Adipocyte (in vitro differentiated cells): ENCODE measurements around the gene GTF2I.
"Not testable (repeated sequence)": the region's sequence is repeated elsewhere in the genome, so short reads cannot be mapped to it uniquely, and the experiment has no call there.

ENCODE experiments used
- DNase-seq: peaks from one replicate; pipeline ENCODE4 v3.0.0-alpha.2; 2015; ENCODE audit warnings: low read depth
- H3K27me3 ChIP-seq: replicated peaks from 2 replicates; pipeline ENCODE4 v1.7.0; 2013; ENCODE audit warnings: mild to moderate bottlenecking, low read length, moderate library complexity; ENCODE audit not compliant: control insufficient read depth, insufficient read depth
- H3K36me3 ChIP-seq: 2 replicates; pipeline ENCODE4 v1.7.0; 2013; ENCODE audit warnings: low read length, mild to moderate bottlenecking, moderate library complexity; ENCODE audit not compliant: control insufficient read depth, insufficient read depth, severe bottlenecking
- H3K4me1 ChIP-seq: 2 replicates; pipeline ENCODE4 v1.7.0; 2013; ENCODE audit warnings: mild to moderate bottlenecking, low read length, moderate library complexity; ENCODE audit not compliant: control insufficient read depth, insufficient read depth
- H3K4me3 ChIP-seq: 2 replicates; pipeline ENCODE4 v1.7.0; 2013; ENCODE audit warnings: mild to moderate bottlenecking, low read length, moderate library complexity
- H3K9ac ChIP-seq: 2 replicates; pipeline ENCODE4 v1.7.0; 2013; ENCODE audit warnings: mild to moderate bottlenecking, low read length, moderate library complexity
- H3K9me3 ChIP-seq: 2 replicates; pipeline ENCODE4 v1.7.0; 2013; ENCODE audit warnings: mild to moderate bottlenecking, low read length, moderate library complexity; ENCODE audit not compliant: control insufficient read depth

Gene GTF2I

GRCh38 chr7:74725840-74726239 lies 68.3 kb downstream of the GTF2I start:
- DNase-seq, result no peak
- Histone ChIP-seq H3K4me3 (no peak overlapping the region), H3K36me3 (peaks cover 60% of the 10 kb centered on the region), H3K4me1 (no peaks in the 10 kb centered on the region), H3K27me3 (no peaks in the 10 kb centered on the region), H3K9me3 (no peaks in the 10 kb centered on the region), H3K9ac (no peak overlapping the region)

DNA sequence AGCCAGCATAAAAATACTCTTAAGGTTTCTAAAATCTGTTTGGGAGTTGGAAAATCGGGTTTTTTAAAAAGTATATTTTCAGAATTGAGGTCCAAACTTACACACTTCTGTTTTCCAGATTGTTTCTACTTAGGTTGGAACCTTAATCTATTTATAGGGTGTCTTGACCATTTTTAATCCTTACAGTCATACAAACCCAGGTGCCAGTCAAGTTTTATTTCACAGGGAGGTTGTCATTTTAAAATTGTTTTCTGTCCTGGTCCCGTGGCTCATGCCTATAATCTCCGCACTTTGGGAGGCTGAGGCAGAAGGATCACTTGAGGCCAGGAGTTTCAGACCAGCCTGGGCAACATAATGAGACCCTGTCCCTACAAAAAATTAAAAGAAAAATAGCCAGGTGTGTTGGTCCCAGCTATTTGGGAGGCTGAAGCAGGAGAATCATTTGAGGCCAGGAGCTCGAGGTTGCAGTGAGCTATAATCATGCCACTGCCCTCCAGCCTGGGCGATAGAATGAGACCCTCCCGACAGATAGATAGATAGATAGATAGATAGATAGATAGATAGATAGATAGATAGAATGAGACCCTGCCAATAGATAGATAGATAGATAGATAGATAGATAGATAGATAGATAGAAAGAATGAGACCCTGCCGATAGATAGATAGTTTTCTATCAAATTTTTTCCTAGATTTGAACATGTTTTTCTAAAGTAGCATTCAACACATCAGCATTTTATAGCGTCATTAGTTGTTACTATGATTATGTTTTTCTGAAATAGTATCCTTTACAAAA lies 69.0 kb downstream of the GTF2I start:
- no peak overlapping the region for H3K4me3 ChIP-seq
- DNase-seq, result no peak
- H3K9me3 ChIP-seq, result no peaks in the 10 kb centered on the region
- no peaks in the 10 kb centered on the region for H3K4me1 ChIP-seq
- no peaks in the 10 kb centered on the region for H3K27me3 ChIP-seq
- no peak overlapping the region for H3K9ac ChIP-seq
- H3K36me3 ChIP-seq, result peaks cover 53% of the 10 kb centered on the region

DNA sequence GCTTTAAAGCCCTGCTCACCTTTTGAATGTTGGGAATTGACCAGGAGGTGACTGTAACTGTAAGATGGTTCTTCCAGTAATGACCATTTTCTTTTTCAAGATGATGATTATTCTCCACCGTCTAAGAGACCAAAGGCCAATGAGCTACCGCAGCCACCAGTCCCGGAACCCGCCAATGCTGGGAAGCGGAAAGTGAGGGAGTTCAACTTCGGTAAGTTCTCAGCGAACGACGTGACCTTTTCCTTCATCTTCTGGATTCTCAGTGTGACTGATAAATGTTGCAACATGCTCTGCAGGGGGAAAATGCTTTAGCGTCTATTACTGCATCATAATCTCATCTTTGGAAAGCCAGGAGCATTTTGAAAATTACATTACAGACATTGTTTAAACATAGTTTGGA lies 71.2 kb downstream of the GTF2I start:
- H3K4me1 ChIP-seq, DNase-seq, H3K9ac ChIP-seq, H3K9me3 ChIP-seq, H3K27me3 ChIP-seq, H3K4me3 ChIP-seq: not testable (repeated sequence)
- H3K36me3 ChIP-seq, result peaks cover 35% of the 10 kb centered on the region

- not testable (repeated sequence) for DNase-seq, H3K9ac ChIP-seq, H3K4me1 ChIP-seq, H3K27me3 ChIP-seq, H3K9me3 ChIP-seq, H3K4me3 ChIP-seq
- H3K36me3 ChIP-seq, result peaks cover 24% of the 10 kb centered on the region
These were observed 72.7 kb downstream of the GTF2I start for GRCh38 chr7:74730186-74730585.

DNA sequence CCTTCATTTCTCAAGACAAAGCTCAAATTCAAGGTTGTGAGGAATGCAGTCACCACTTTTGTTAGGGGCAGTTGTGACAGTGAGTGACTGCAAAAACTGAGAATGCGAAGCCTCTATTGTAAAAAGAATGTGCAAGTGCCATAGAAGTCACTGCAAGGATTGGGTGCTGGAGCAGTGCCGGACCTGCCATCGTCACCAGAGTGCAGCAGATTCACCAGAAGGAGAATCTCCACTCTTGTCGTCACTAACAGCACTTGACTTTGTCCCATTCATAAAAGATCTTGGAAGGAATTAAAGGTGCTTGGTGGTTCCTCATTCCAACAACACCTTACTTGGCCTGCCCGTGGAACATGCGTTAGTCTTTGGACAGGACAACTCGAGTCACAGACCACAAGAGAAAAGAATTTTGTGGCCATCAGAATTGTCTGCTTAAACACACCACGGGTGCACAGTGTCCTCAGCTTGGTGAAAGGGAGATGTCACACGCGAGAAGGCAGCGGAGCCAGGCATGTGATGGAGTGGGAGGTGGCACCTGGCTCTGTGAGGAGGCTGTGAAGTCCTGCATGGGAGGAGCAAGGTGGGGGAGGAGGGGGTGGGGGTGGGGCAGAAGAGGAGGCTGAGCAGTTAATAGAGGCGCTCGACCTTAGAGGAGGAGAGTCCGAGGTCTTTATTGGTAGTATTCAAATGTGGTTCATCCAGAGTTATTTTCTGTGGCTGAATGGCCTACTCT lies 82.6 kb downstream of the GTF2I start:
- H3K4me1 ChIP-seq, H3K36me3 ChIP-seq, DNase-seq, H3K9ac ChIP-seq, H3K4me3 ChIP-seq, H3K9me3 ChIP-seq, H3K27me3 ChIP-seq: not testable (repeated sequence)

- not testable (repeated sequence) for H3K4me3 ChIP-seq, H3K4me1 ChIP-seq, H3K27me3 ChIP-seq, DNase-seq, H3K36me3 ChIP-seq, H3K9ac ChIP-seq, H3K9me3 ChIP-seq
These were observed 86.5 kb downstream of the GTF2I start for GRCh38 chr7:74743936-74744557.

DNA sequence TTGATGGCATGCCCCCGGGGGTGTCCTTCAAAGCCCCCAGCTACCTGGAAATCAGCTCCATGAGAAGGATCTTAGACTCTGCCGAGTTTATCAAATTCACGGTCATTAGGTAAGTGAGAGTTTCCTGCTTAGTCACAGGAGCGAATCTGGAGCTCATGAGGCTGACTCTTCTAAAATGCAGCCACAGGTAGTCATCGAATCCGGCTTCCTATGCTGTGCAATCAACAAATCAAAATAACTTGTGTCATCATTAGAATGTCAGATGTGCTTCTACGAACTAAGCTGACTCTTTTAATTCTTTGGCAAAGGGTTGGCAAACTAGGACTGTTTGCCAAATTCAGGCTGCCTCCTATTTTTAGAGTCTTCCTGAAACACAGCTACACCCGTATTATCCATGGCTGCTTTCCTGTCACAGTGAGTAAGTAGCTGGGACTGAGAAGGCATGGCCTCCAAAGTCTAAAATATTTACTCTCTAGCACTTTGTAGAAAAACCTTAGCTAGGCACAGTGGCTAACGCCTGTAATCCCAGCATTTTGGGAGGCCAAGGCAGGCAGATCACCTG lies 96.5 kb downstream of the GTF2I start:
- not testable (repeated sequence) for H3K9me3 ChIP-seq, H3K4me1 ChIP-seq, H3K9ac ChIP-seq, H3K4me3 ChIP-seq, DNase-seq, H3K27me3 ChIP-seq, H3K36me3 ChIP-seq

GRCh38 chr7:74756673-74757072 lies 99.2 kb downstream of the GTF2I start:
- not testable (repeated sequence) for H3K9me3 ChIP-seq, H3K36me3 ChIP-seq, H3K9ac ChIP-seq, H3K4me3 ChIP-seq, H3K27me3 ChIP-seq, DNase-seq, H3K4me1 ChIP-seq

GRCh38 chr7:74758268-74758667 lies 100.8 kb downstream of the GTF2I start:
- H3K36me3 ChIP-seq, H3K4me3 ChIP-seq, H3K9ac ChIP-seq, H3K27me3 ChIP-seq, H3K4me1 ChIP-seq, DNase-seq, H3K9me3 ChIP-seq: not testable (repeated sequence)

- not testable (repeated sequence) for H3K4me1 ChIP-seq, DNase-seq
These were observed 101.5 kb downstream of the GTF2I start for GRCh38 chr7:74758982-74759381.

DNA sequence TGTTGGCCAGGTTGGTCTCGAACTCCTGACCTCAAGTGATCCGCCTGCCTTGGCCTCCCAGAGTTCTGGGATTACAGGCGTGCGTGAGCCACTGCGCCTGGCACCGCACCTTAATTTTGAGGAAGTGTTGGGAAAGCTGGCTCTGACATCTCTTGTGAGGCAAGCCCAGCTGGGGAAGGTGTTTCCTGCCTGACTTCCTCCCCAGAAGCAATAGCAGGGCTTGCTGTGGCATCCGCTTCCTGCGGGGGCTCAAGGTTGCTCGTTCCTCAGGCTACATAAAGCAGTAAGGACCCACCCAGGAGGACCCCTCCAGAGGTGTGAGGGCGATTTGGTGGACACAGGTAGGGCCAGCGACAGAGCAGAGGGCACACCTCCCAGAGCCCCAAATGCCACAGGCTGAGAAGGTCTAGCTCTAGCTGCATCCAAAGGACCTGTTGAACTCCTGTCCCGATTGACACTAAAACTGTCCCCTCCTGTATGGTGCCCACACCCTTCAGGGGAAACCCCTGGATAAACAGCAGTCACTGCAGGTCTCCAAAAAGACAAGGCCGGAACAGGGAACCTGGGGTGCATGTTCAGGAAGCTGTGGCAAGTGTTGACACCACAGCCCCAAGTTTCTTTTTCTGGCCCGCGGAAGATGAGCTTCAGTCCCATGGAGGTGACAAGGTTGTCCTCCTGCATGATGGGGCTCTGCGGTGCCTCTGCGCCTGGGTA lies 107.8 kb downstream of the GTF2I start:
- H3K36me3 ChIP-seq, H3K4me1 ChIP-seq, H3K9ac ChIP-seq, H3K4me3 ChIP-seq, H3K9me3 ChIP-seq, DNase-seq, H3K27me3 ChIP-seq: not testable (repeated sequence)

More at GRCh38 chr7:74758982-74759381, 101.5 kb downstream of the GTF2I start:
- H3K9ac ChIP-seq, H3K27me3 ChIP-seq, H3K4me3 ChIP-seq, H3K9me3 ChIP-seq, H3K36me3 ChIP-seq: not testable (repeated sequence)
